Amygdala (tissue), 56 donors: ENCODE data around the gene GNAT1.
A peak's percentile ranks its signal among the peaks of the same experiment; 100 is the strongest.
"Not testable (repeated sequence)": the region's sequence is repeated elsewhere in the genome, so short reads cannot be mapped to it uniquely, and the experiment has no call there.

ENCODE experiments used
- DNase-seq, 56 donors: peaks; one replicate each; lab custom pipeline; 2025; lab: John Stamatoyannopoulos, UW

GNAT1 gene

GRCh38 chr3:50217681-50218080 lies 26.3 kb downstream of the GNAT1 start:
- DNase-seq: no peak

GRCh38 chr3:50218448-50218847 lies 27.0 kb downstream of the GNAT1 start:
- no peak for DNase-seq

GRCh38 chr3:50219285-50219684 lies 27.9 kb downstream of the GNAT1 start:
- no peak for DNase-seq

GRCh38 chr3:50220109-50220508 lies 28.7 kb downstream of the GNAT1 start:
- DNase-seq: peak in 6 of 56 donors; percentile 11 to 37 (median 18)

GRCh38 chr3:50221051-50221410 lies 29.6 kb downstream of the GNAT1 start:
- no peak for DNase-seq

GRCh38 chr3:50221411-50222168 lies 30.2 kb downstream of the GNAT1 start:
- DNase-seq: peak in 25 of 56 donors; percentile 11 to 72 (median 43)

GRCh38 chr3:50222169-50222528 lies 30.7 kb downstream of the GNAT1 start:
- no peak for DNase-seq

GRCh38 chr3:50224639-50225038 lies 33.2 kb downstream of the GNAT1 start:
- DNase-seq: no peak

GRCh38 chr3:50226888-50227389 lies 35.5 kb downstream of the GNAT1 start:
- peak in 27 of 56 donors; percentile 35 to 75 (median 62) for DNase-seq

- DNase-seq: peak; percentile 42 to 92 (median 78)
These were observed 36.2 kb downstream of the GNAT1 start for GRCh38 chr3:50227390-50228183.

- not testable (repeated sequence) for DNase-seq
These were observed 36.9 kb downstream of the GNAT1 start for GRCh38 chr3:50228184-50228763.

GRCh38 chr3:50229490-50229889 lies 38.1 kb downstream of the GNAT1 start:
- no peak for DNase-seq

- DNase-seq: peak in 5 of 56 donors; percentile 8 to 47 (median 31)
These were observed 38.8 kb downstream of the GNAT1 start for GRCh38 chr3:50230104-50230793.

- no peak for DNase-seq
These were observed 39.4 kb downstream of the GNAT1 start for GRCh38 chr3:50230794-50231125.

- DNase-seq: no peak
These were observed 40.2 kb downstream of the GNAT1 start for GRCh38 chr3:50231581-50231980.

- DNase-seq: no peak
These were observed 40.9 kb downstream of the GNAT1 start for GRCh38 chr3:50232303-50232702.

GRCh38 chr3:50233176-50233575 lies 41.8 kb downstream of the GNAT1 start:
- DNase-seq: no peak

GRCh38 chr3:50235716-50236483 lies 44.5 kb downstream of the GNAT1 start, which contains the start of gene GNAI2:
GNAI2 (plus strand) TSS chr3:50236204; CDS start chr3:50236336, 132 bp downstream.
- DNase-seq: peak; percentile 73 to 100 (median 98)

GRCh38 chr3:50236484-50237132 lies 45.2 kb downstream of the GNAT1 start:
- no peak for DNase-seq
